Measurements from ENCODE around the gene NOS1AP. TPM values are rescaled to one million over a fixed set of nuclear protein-coding genes. Genes with fewer than 3 reads are reported as not detected.
"Not testable (repeated sequence)": the region's sequence is repeated elsewhere in the genome, so short reads cannot be mapped to it uniquely, and the experiment has no call there.

NOS1AP gene
- total RNA-seq, 1 donor from 2014 or later: 0.62 TPM

GRCh38 chr1:162165528-162165927 lies 96.0 kb downstream of the NOS1AP start:
- DNase-seq (ENCODE audit: low read depth): no peak

GRCh38 chr1:162166917-162167615 lies 97.6 kb downstream of the NOS1AP start:
- DNase-seq (ENCODE audit: low read depth): no peak

GRCh38 chr1:162168261-162168660 lies 98.8 kb downstream of the NOS1AP start:
- DNase-seq (ENCODE audit: low read depth): peak; percentile 58

GRCh38 chr1:162169031-162169790 lies 99.7 kb downstream of the NOS1AP start:
- no peak for DNase-seq (ENCODE audit: low read depth)

GRCh38 chr1:162171111-162171510 lies 101.6 kb downstream of the NOS1AP start:
- DNase-seq (ENCODE audit: low read depth): no peak

GRCh38 chr1:162172311-162173102 lies 103.0 kb downstream of the NOS1AP start:
- peak; percentile 26 for DNase-seq (ENCODE audit: low read depth)

GRCh38 chr1:162173607-162174006 lies 104.1 kb downstream of the NOS1AP start:
- DNase-seq (ENCODE audit: low read depth): not testable (repeated sequence)

GRCh38 chr1:162174027-162174426 lies 104.5 kb downstream of the NOS1AP start:
- DNase-seq (ENCODE audit: low read depth): not testable (repeated sequence)

- no peak for DNase-seq (ENCODE audit: low read depth)
Observed at GRCh38 chr1:162175379-162176081, 106.0 kb downstream of the NOS1AP start.

GRCh38 chr1:162177126-162177525 lies 107.6 kb downstream of the NOS1AP start:
- no peak for DNase-seq (ENCODE audit: low read depth)

- no peak for DNase-seq (ENCODE audit: low read depth)
Observed at GRCh38 chr1:162178432-162178831, 108.9 kb downstream of the NOS1AP start.

GRCh38 chr1:162179121-162179520 lies 109.6 kb downstream of the NOS1AP start:
- DNase-seq (ENCODE audit: low read depth): no peak

GRCh38 chr1:162180813-162181212 lies 111.3 kb downstream of the NOS1AP start:
- DNase-seq (ENCODE audit: low read depth): no peak

GRCh38 chr1:162182090-162182489 lies 112.6 kb downstream of the NOS1AP start:
- DNase-seq (ENCODE audit: low read depth): no peak

GRCh38 chr1:162185314-162186025 lies 116.0 kb downstream of the NOS1AP start:
- DNase-seq (ENCODE audit: low read depth): no peak

GRCh38 chr1:162186026-162186374 lies 116.5 kb downstream of the NOS1AP start:
- DNase-seq (ENCODE audit: low read depth): no peak

- DNase-seq (ENCODE audit: low read depth): no peak
Observed at GRCh38 chr1:162186406-162186805, 116.9 kb downstream of the NOS1AP start.

GRCh38 chr1:162187687-162188276 lies 118.3 kb downstream of the NOS1AP start:
- no peak for DNase-seq (ENCODE audit: low read depth)

GRCh38 chr1:162189345-162189744 lies 119.9 kb downstream of the NOS1AP start:
- DNase-seq (ENCODE audit: low read depth): no peak
